Activated T-cell treated with anti-CD3 and anti-CD28 coated beads for 4 hours (primary cell): ENCODE measurements around the gene SCUBE1.

Experiments
- DNase-seq: peaks from one replicate; pipeline ENCODE4 v3.0.0-alpha.2; 2020

SCUBE1 gene

DNA sequence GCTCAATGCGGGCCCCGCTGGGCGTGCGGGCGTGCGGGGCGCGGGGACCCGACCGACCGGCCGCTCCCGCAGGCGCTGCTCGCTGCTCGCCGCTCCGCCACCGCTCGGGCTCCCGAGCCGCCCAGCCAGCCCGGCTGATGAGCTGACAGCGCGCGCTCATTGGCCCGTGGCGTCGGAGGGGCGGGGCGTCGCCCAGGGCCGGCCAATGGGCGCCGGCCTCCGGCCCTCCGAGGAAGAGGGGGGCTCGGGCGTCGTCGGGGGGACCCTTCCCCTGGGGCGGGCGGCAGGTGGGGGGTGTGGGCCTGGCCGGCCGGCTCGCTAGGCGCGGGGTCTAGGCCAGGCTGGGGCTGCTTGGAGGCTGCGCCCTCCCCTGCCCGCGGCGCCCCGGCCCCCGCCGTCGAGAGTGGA is at the start of gene SCUBE1:
TSS of gene SCUBE1 (minus strand) at position 111 of the 408 bp plus-strand sequence. CDS start 111 bp downstream, outside the sequence.
- peak; percentile 17 for DNase-seq

DNA sequence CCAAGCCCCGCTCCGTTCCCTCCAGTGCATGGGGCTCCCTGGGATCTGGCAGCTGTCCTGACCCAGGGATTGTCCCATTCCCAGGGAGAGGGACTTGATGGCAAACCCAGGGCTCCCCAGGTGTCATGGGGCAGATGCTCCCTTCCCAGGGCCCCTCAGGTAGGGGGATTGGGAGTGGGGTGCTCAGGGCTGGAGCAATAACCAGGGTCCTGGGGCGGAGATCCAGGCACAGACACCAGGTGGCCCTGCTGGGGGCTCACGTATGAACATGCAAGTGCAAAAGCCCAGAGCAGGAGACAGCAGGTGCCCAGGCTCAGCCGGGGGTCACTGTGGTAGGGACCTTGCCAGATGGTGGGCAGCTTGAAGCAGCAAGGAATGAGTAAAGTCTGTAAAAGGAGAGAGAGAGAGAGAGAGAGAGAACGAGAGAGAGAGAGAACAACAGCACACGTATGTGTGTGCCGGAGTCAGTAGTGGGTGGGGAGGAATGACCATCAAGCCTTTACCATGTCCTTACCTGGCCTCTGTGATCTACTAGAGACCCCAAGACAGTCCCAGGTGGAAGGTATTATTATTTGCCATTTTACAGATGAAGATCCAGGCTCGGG is 49.3 kb upstream of the SCUBE1 start:
- DNase-seq, result no peak

DNA sequence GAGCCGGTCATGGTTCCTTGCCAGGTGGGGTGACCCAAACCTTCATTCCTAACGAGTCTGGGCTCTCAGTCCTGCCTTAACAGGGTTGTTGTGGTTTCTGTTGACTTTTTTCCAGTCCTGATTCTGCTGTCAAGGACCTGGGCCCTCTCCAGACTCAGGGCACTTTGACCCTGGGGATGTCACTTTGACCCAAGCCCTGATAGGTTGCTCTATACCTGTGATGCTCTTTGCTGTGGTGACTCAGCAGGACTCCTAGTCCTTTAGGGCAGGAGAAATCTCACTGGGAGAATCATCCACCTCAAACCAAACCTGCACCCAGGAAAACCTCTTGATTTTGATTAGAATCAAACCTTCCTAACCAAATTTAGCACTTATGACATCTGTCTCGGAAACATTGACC is 48.1 kb upstream of the SCUBE1 start:
- no peak for DNase-seq

DNA sequence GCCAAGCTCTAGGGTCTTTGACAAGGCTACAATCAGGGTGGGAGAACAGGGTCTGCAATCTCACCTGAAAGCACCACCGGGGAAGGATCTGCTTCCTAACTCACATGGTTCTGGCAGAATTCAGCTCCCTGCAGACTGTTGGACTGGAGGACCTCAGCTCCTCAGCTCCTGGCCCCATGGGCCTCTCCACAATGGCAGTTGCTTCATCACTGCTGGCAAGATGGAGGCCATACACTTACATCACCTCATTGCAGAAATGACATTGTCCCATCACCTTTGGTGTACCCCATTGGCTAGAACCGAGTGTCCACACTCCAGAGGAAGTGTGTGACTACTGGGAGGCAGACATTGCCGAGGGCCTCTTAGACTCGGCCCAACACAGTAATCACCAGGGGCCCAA is 47.7 kb upstream of the SCUBE1 start:
- no peak for DNase-seq

DNA sequence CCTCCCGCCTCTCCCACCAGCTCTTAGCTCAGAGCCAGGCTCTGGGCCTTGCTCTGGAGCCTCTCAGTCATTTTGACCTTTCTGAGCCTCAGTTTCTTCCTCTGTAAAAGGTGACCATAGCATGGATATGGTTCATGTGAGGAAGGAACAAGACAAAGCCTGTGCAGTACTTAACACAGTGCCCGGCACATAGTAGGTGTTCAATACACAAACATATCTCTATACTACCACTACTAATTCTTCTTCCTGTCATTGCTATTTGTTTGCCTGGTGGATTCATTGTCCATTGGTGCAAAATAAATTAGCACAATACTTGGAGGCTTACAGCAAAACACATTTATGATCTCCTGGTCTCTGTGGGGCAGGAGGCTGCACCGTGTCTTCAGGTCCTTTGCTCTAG is 47.0 kb upstream of the SCUBE1 start:
- no peak for DNase-seq

DNA sequence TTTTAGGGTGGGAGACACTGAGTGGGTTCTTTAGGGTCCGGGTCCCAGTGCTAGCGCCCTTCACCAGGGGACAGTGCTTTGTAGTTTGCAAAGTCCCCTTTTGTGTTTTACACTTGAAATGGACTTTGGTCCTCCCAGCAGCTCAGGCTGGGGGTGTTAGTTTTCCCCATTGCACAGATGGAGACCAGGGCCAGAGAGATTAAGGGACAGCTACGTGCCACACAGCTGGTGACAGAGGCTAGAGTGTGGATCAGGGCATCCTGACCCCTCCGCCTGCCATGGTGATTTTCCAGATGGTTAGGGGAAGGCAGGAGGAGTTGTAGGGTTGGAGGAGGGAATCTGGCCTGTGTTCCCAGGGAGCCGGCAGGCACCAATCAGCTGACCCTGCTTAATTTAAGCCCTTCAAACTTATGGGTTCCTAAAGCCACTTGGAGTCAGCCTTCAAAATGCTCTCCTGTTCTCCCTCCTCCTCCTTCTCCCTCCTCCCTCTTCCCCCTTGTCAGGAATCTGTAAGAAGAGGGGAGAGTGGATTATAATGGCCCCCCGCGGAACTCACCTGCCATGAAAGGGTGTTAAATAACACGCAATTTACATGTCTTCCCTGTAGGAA is 46.2 kb upstream of the SCUBE1 start:
- no peak for DNase-seq

DNA sequence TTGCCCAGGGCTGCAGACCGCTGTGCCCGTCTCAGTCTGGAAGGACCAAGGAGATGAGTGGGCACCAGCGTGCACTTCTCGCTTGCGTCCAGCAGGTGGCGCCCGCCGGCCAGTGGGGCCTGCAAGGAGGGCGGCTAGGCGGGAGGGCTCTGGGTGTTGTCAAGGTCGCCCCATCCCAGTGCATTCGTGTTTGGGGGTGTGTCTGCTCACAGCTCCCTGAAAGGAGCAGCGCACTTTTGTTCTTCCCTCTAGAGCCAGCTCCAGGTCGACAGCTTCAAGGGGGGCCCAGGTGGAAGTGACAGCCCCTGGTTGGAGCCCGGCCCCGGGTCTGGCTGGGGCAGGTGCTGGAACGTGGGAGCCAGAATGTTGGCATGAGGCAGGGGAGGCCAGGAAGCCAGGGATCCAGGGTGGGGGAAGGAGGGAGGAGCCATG is 45.3 kb upstream of the SCUBE1 start:
- peak; percentile 60 for DNase-seq

DNA sequence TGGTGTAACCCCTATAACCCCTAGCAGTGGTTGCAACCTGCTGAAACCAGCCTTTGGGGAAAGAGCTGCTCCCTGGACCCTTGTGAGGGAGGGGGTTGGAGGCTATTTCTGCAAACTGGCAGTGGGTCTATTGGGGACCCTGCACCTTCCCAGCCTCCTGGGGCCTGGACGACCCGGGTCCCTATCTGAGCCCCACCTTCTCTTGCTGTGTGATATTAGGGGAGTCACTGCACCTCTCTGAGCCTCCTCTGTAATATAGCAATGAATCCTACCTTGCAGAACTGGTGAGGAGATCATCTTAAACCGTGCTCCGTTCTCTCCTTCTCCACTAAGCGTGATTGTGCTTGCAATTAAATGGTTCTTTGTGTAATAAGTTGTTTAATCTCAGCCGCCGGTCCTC is 44.6 kb upstream of the SCUBE1 start:
- no peak for DNase-seq

DNA sequence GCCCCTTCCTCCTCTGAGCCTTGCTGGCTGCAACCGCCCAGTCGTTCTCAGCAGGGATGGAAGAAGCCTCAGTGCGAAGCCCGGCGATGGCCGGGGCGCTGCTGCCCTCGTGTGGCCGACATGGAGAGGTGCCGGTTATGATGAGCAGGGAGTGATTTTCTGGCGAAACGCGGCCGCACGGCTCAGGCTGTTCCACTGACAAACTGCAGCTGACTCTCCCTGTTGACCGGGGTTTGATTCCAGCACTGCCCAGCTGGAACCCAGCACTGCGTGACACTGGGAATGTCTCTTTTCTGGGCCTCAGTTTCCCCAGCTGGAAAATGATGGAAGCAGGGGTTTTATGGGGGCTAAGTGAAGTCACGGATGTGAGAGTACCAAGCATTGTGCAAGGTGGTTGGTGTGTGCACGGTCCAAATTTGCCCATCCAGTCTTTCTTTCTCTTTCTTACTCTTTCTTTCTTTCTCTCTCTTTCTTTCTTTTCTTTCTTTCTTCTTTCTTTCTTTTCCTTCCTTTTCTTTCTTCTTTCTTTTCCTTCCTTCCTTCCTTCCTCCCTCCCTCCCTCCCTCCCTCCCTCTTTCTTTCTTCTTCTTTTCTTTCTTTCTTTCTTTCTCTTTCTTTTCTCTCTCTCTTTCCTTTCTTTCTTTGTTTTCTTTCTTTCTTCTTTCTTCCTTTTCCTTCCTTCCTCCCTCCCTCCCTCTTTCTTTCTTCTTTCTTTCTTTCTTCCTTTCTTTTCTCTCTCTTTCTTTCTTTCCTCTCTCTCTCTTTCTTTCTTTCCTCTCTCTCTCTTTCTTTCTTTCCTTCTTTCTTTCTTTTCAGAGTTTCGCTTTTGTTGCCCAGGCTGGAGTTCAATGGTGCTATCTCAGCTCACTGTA is 42.8 kb upstream of the SCUBE1 start:
- peak; percentile 58 for DNase-seq

DNA sequence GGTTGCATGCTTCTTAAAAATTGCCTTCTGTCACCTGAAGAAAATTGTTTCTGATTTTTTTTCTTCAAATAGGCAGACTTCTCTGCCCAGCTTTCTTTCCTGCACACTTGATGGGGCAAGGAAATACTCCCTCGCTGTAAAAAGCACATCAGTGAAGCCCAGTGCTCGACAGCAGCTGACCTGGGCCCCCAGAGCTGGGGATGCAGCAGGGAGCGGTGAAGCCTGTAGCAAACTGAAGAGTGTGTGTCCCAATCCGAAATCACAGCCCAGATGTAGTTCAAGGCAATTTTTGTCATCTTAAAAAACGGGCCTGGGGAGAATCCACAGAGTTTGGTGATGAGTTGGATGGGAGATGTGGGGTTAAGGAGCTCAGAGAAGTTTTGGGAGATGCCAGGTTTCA is 41.7 kb upstream of the SCUBE1 start:
- no peak for DNase-seq

DNA sequence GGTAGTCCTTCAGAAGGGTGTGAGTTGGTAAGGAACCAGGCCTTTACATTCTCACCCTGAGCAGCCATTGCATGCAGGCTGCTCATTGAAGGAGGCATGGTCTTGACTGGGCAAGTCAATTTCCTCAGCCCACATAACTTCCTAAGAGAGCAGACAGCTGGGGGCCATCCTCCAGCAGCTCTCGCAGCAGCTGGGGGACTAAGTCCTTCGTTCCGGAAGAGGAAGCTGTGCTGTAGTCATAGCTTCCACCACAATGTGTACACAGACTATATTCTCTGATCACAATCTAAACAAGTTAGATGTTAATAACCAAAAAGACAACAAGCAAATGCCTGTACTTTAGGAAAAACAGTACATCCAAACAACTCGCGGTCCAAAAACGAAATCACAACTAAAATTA is 38.5 kb upstream of the SCUBE1 start:
- no peak for DNase-seq

DNA sequence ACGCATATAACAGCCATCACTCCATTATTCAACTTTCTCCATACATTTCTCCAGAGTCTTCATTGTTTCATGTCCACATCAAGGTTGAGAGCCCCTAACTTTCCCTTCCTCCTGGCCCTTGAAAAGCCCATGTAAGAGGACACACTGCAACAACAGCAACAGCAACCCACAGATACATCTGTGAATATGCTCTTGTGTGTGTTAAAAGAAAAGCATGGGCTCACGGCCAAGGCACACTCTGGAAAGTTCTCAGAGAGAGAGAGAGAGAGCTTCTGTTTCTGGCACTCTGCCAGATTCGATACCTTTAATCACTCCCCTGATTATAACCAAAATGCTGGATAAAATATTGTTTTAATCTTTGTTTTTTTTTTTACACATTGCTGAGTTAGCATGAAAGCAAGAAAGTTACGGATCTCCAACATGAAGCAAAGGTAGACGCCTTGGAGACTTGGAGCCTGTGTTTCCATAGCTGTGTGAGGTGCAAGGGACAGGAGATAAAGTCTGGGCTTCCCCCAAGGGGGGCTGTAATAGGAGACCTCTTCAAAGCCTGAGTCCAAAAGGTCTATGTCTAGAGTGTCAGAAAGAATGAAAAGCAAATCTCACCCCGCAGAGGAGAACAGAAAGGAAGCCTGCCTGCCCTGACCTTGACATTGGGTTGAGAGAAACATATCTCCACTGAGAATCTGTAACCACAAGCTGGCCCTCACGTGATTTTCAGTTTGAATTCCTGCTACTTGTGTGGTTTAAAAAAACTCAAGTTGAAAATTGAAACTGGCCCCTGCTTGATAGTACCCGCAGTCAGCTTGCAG is 34.9 kb upstream of the SCUBE1 start:
- no peak for DNase-seq

DNA sequence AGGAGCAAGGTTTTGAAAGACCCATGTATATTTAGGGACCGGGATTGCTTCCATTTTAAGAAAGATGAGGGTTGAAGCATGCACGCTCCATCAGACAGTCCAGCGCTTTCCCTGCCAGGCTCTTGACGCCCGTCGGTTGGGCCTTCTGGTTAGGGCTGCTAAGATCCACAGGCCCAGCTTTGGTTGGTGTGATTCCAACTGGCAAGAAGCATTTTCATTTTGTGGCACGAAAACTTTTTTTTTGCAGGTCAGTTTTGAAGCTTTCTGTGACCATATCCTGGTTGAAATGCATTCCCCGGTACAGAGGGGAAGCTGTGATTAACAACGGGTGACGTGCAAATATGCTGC is 34.4 kb upstream of the SCUBE1 start:
- DNase-seq, result no peak

DNA sequence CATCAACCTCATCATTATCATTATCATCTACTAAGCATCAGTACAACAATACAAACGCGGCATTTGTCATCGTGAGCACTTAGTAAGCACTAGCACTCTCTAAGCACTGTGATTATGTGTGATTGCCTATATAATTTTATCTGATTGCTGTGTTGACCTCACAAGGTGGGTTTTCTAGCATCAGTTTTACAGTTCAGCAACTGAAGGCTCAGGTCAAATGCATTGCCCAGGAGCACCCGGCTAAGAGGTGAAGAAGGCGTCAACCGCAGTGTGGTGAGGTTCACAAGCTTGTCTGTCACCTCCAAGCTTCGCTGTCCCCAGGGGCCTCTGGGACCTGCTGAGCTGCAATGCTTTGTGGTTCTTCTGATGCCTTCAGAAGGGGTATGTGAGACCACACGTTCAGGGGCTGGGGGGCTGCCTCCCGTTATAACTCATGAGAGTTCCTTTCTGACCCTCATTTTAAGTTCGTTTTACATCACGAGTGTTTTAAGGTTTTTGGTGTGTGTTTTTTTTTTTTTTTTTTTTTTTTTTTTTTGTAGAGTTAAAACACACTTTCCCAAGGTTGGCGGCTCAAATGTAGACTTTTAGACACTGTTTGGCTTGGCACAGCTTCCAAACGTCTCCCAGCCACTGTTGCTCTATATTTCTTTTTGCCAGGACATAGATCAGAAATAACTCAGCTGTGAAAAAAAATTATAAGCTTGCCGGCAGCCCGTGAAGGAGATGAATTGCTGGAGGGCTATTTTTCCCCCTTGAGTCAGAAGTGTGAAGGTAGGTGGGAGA is 33.8 kb upstream of the SCUBE1 start:
- DNase-seq, result no peak

DNA sequence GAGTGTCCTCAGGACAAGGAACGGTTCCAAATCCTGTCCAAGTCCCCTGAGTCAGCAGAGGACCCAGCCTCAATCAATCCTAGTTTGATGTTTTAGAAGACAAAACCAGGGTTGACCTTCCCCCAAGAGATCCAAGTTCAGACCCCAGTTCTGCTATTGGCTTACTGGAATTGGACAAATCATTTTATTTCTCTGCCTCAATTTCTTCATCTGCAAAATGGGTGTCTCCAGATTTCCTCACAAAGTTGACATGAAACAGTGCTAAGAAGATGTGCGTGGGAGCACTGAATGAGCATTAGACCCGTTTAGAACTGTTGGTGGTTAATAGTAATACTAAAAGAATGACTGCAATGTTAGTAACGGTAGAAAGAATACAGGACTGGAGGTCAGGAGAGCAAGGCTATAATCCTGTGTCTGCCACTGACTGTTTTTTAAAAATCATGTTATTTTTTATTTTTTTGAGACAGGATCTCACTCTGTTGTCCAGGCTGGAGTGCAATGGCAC is 32.8 kb upstream of the SCUBE1 start:
- DNase-seq, result no peak

DNA sequence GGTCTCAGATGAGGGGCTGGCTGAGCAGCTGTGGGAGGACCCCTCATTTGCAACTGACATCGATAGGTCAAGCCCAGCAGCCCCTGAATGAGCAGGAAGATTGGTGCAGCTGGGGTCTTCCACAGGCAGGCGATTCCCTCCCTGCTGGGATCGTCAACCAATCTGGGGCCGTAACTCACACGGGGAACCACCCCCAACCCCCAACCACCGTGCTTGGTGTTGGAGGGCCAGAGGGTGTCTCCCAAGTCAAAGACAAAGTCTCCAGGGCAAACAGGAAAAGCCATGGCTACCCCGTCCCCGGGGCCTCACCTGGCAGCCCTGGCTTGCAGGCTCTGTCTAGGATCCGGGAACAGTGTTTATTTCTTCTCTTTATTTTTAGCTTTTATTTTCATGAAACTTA is 26.9 kb upstream of the SCUBE1 start:
- no peak for DNase-seq

DNA sequence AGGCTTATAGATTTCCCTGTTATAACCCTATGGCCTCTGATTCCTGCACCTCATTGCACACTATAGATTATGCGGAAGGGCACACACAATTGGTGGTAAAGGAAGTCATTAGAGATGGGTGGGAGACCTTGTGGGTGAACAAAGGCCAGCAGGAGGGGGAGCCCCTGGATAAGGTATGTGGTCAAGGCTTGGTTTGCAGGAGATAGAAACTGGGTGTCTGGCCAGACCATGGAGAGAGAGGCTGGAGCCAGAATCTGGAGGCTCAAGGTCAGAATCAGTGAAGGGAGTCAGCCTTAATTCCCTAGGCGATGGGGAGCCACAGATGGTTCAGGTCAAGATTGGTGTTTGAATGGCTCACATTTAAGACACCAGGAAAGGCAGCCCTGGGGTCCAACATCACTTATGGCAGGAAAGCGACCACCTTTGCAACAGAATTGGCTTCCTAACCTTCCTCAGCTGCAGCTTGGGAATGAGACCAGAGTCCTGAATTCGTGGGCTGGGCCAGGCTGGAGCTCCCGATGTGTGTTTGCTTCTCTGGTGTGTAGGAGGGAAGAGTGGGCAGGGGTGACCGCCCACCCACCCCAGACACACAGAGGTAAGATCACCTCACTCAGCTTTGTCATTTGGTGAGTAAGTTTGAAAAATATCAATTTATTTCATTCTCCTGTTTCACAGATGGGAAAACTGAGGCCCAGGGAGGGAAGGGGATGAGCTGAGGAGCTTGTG is 22.7 kb upstream of the SCUBE1 start:
- DNase-seq, result no peak

DNA sequence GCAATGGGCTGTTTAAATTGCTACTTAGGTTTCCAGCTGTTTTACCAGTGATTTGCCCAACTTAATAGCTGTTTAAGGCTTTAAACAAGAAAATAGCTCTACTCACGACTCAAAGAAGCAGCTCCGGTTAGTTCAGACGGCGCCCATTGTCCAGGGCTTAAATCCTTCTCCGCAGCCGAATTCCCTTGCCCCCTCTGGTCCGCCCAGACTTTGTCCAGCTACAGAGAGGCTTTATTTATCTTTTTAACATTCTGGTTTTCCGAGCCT is 20.9 kb upstream of the SCUBE1 start:
- DNase-seq, result no peak

DNA sequence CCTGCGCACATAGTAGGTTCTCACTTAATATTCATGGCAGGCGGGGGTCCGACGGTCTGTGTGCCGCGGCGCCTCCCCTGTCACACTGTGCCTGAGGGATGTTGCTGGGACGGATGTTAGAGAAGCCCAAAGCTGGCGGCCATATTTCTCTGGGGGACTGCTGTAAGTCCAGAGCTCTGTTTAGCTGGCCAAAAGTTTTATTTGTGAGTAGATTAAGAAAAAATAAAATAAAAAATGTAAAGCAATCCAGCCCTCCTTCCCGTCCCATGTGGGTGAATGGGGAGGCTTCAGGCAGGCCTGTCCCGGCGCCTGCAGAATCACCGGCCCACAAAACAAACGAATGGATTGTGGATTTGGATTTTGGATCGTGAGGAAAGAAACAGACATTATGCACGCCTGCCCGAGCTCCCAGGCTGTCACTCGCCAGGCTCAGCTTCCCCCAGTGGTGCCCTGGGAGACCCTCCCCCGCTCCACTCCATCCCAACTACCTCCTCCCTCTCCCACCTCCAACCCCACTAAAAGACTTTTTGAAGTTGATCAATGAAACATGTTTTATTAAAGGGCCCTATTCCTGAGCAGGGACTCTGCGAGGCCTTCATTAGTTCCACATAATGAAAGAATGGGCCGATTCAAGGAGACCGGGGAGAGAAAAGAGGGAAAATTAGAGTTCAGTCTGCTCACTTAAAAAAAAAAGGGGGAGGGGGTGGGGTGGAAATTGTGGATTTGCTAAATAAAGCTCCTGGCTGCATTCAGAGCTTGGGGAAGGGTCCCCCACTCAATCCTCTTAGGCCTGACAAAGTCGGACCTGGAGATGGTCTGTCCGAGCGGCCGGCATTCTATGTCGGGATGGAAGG is 20.4 kb upstream of the SCUBE1 start:
- no peak for DNase-seq

DNA sequence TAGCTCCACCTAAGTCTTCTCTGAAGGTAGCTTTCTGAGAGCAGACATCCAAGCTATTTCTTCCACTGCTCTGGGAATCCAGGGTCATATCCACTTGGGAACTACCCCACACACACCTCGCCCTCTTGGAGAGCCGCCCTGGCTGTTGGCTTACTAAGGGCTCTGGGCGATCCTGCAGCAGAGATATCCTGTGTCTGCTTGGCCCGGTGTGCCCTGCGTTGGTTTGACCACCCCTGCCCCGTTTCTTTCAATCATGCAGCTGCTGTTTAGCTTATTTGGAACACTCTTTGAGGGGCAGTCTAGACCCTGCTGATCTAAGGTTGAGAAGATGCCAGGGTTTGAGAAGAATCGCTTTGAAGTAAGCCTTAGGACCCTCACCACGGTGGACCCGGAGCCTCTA is 17.4 kb upstream of the SCUBE1 start:
- DNase-seq, result no peak

DNA sequence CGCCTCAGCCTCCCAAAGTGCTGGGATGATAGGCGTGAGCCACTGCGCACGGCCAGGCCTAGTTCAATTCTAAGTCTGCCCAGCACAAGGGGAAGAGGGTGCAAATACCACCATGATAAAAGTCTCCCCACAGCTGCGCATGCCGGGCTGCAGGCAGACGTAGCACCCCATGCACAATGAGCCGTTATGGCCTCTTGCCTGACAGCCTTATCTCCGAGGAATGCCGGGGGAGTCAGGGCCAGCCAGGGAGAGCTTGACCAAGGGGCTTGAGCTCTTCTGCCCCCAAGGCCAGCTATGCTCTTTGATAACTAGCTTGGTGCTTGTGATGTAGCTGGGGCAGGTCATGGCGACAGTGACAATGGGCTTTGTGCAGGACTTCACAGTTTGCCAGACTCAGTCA is 13.7 kb upstream of the SCUBE1 start:
- DNase-seq, result no peak
